Measurements from ENCODE around the gene AGXT2.

GRCh38 chr5:35015063-35015462, 32.7 kb downstream of the AGXT2 start:
- TF ChIP-seq SETDB1 (IDR thresholded peaks at IDR 0.05; ENCODE audit: low read length) (no peak), ZNF121 (CRISPR knock-in tag; conservative IDR thresholded peaks at IDR 0.05) (no peak), PATZ1 (CRISPR knock-in tag; IDR thresholded peaks at IDR 0.05; ENCODE audit: borderline replicate concordance) (no peak), STAT5A (IDR thresholded peaks at IDR 0.05; ENCODE audit: borderline replicate concordance, low read length) (no peak), TFAP4 (CRISPR knock-in tag; IDR thresholded peaks at IDR 0.05; ENCODE audit: borderline replicate concordance) (no peak), ZKSCAN1 (IDR thresholded peaks at IDR 0.05; ENCODE audit: low read depth, low read length) (no peak), MYNN (IDR thresholded peaks at IDR 0.05) (no peak), MYNN (CRISPR knock-in tag; IDR thresholded peaks at IDR 0.05) (no peak), PHF8 (IDR thresholded peaks at IDR 0.05; ENCODE audit: borderline replicate concordance, low read length) (no peak), STAT6 (CRISPR knock-in tag; IDR thresholded peaks at IDR 0.05) (no peak), CTCF (IDR thresholded peaks at IDR 0.05 in 2 of 3, conservative IDR thresholded peaks at IDR 0.05 in 1 of 3; ENCODE audit: insufficient read depth in 2 of 3, low read depth in 1 of 3, low read length in 3 of 3) (no peak), GABPB1 (CRISPR knock-in tag; IDR thresholded peaks at IDR 0.05) (no peak)

All from K562 (cell line).